Endodermal cell (in vitro differentiated cells): ENCODE data around the gene PI4KB. TPM values are rescaled to one million over a fixed set of nuclear protein-coding genes. Genes with fewer than 3 reads are reported as not detected.

Experiments used
- DNase-seq: peaks from one replicate; pipeline ENCODE4 v3.0.0-alpha.2; 2017
- H3K27ac ChIP-seq: 2 replicates; pipeline ENCODE4 v1.5.1; 2013; ENCODE audit warnings: mild to moderate bottlenecking, low read depth, low read length, moderate library complexity
- H3K27me3 ChIP-seq: 2 replicates; pipeline ENCODE4 v1.6.1; 2013; ENCODE audit warnings: mild to moderate bottlenecking, low read length, moderate library complexity; ENCODE audit not compliant: insufficient read depth, control insufficient read depth, poor library complexity, severe bottlenecking
- H3K36me3 ChIP-seq: 2 replicates; pipeline ENCODE4 v1.7.0; 2013; ENCODE audit warnings: mild to moderate bottlenecking, low read length, moderate library complexity; ENCODE audit not compliant: control insufficient read depth, insufficient read depth
- H3K4me1 ChIP-seq: one replicate; pipeline ENCODE4 v1.7.0; 2013; ENCODE audit warnings: low read length; ENCODE audit not compliant: control insufficient read depth, insufficient read depth
- H3K4me3 ChIP-seq: 2 replicates; pipeline ENCODE4 v1.5.1; 2013; ENCODE audit warnings: mild to moderate bottlenecking, low read length, moderate library complexity
- H3K9ac ChIP-seq: 2 replicates; pipeline ENCODE4 v1.6.1; 2013; ENCODE audit warnings: mild to moderate bottlenecking, low read length, moderate library complexity; ENCODE audit not compliant: poor library complexity, severe bottlenecking; ENCODE audit errors: extremely low read depth
- H3K9me3 ChIP-seq: 2 replicates; pipeline ENCODE4 v1.6.1; 2013; ENCODE audit warnings: mild to moderate bottlenecking, low read length, moderate library complexity; ENCODE audit not compliant: control insufficient read depth
- H3K27ac Mint-ChIP-seq: 2 replicates; pipeline ENCODE4 v1.8.0; 2020; ENCODE audit warnings: mixed read lengths
- H3K27me3 Mint-ChIP-seq: 2 replicates; pipeline ENCODE4 v1.8.0; 2021; ENCODE audit warnings: mild to moderate bottlenecking, mixed read lengths; ENCODE audit not compliant: insufficient read depth
- H3K36me3 Mint-ChIP-seq: 2 replicates; pipeline ENCODE4 v1.8.0; 2020; ENCODE audit warnings: low read depth, mixed read lengths
- H3K4me1 Mint-ChIP-seq: 2 replicates; pipeline ENCODE4 v1.8.0; 2020; ENCODE audit warnings: mixed read lengths
- H3K4me3 Mint-ChIP-seq: 2 replicates; pipeline ENCODE4 v1.8.0; 2020; ENCODE audit warnings: mild to moderate bottlenecking, moderate library complexity, mixed read lengths
- H3K9me3 Mint-ChIP-seq: 2 replicates; pipeline ENCODE4 v1.8.0; 2020; ENCODE audit warnings: mild to moderate bottlenecking, mixed read lengths
- WGBS, 2 experiments: methylation state at CpG; one replicate each; pipeline versions ENCODE4 v1.1.5 to v1.1.7; 2013; ENCODE audit warnings: missing lambda C conversion rate in 2 of 2, mixed read lengths in 1 of 2; ENCODE audit not compliant: insufficient coverage in 1 of 2, insufficient read length in 1 of 2; 5-methylcytosine and 5-hydroxymethylcytosine counted together
- total RNA-seq, 2 donors: library from RNA; stranded (reverse); fragmentation: NEBNext Ultra II Directional in 1 of 2; extraction: Animal tissue kit (Norgen Biotek cat#: 25700) in 1 of 2; gene quantifications; 2 replicates in 1 of 2; 3 replicates in 1 of 2; pipeline ENCODE4 v1.2.1, GENCODE V29; 2021
- TF ChIP-seq, protein P1 (sequence below): fragments of 200-600 bp; sonication (generic); conservative IDR thresholded peaks from 2 replicates; pipeline ENCODE4 v1.5.0; 2021; ENCODE audit warnings: antibody characterized with exemption, mild to moderate bottlenecking

Gene PI4KB
- total RNA-seq, 2 donors from 2014 or later: 34.3 to 37.5 TPM

DNA sequence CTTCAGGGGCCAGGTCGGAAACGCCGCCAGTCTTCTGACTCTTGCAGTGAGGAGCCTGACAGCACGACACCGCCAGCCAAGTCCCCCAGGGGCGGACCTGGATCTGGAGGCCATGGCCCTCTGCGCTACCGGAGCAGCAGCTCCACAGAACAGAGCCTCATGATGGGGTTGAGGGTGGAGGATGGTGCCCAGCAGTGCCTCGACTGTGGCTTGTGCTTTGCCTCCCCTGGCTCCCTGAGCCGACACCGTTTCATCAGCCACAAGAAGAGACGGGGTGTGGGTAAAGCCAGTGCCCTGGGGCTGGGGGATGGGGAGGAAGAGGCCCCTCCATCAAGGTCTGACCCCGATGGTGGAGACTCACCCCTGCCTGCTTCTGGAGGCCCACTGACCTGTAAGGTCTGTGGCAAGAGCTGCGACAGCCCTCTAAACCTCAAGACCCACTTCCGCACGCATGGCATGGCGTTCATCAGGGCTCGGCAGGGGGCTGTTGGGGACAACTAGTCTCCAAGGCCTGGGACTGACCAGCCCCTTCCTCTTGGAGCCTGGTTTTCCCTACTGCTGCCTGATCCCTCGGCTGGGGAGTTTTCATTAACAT is 36.4 kb downstream of the PI4KB start:
- no peak for DNase-seq
- Mint-ChIP-seq H3K4me1 (no peaks in the 10 kb centered on the region), H3K4me3 (no peak overlapping the region), H3K27me3 (no peaks in the 10 kb centered on the region), H3K36me3 (peaks cover 59% of the 10 kb centered on the region), H3K27ac (no peak overlapping the region), H3K9me3 (no peaks in the 10 kb centered on the region)
- no peaks in the 10 kb centered on the region for H3K4me1 ChIP-seq
- peaks cover 74% of the 10 kb centered on the region for H3K36me3 ChIP-seq
- no peak overlapping the region for H3K4me3 ChIP-seq
- TF ChIP-seq, protein P1, sequence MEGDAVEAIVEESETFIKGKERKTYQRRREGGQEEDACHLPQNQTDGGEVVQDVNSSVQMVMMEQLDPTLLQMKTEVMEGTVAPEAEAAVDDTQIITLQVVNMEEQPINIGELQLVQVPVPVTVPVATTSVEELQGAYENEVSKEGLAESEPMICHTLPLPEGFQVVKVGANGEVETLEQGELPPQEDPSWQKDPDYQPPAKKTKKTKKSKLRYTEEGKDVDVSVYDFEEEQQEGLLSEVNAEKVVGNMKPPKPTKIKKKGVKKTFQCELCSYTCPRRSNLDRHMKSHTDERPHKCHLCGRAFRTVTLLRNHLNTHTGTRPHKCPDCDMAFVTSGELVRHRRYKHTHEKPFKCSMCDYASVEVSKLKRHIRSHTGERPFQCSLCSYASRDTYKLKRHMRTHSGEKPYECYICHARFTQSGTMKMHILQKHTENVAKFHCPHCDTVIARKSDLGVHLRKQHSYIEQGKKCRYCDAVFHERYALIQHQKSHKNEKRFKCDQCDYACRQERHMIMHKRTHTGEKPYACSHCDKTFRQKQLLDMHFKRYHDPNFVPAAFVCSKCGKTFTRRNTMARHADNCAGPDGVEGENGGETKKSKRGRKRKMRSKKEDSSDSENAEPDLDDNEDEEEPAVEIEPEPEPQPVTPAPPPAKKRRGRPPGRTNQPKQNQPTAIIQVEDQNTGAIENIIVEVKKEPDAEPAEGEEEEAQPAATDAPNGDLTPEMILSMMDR: no peak
- no peak overlapping the region for H3K9ac ChIP-seq
- H3K27me3 ChIP-seq: no peaks in the 10 kb centered on the region
- H3K9me3 ChIP-seq: no peaks in the 10 kb centered on the region
- H3K27ac ChIP-seq: no peak overlapping the region
- 93 to 98% methylated on average over 7 to 19 of the region's 19 CpGs for WGBS, 2 experiments

DNA sequence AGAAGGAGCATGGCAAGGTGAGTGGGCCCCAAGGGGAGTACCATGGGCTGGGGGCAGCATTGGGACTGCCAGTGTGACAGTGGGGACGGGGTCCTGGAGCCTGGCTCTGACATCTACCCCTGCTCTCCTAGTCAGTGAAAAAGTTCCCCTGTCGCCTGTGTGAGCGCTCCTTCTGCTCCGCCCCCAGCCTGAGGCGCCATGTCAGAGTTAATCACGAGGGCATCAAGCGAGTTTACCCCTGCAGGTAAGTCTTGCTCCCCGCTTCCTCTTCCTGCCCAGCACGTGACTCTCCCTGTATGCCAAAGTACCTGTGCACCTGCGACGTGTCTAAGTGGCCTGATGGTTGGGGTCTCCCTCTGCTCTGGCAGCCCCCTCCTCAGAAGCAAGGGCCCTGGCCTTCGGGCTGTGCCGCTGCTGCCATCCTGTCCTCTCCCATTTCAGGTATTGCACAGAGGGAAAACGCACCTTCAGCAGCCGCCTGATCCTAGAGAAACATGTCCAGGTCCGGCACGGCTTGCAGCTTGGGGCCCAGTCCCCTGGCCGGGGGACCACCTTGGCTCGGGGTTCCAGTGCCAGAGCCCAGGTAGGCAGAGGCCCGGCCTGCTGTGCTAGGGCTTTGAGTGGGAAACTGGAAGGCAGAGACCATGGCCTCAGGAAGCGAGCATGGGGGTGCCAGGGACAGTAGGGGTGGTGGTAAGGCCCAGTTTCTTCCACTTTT is 37.1 kb downstream of the PI4KB start:
- Histone ChIP-seq H3K27me3 (no peaks in the 10 kb centered on the region), H3K4me3 (no peak overlapping the region), H3K27ac (no peak overlapping the region), H3K9ac (no peak overlapping the region), H3K9me3 (no peaks in the 10 kb centered on the region), H3K36me3 (peaks cover 70% of the 10 kb centered on the region), H3K4me1 (no peaks in the 10 kb centered on the region)
- 95 to 100% methylated on average over 5 to 21 of the region's 21 CpGs for WGBS, 2 experiments
- Mint-ChIP-seq H3K4me1 (no peaks in the 10 kb centered on the region), H3K4me3 (no peak overlapping the region), H3K27me3 (no peaks in the 10 kb centered on the region), H3K27ac (no peak overlapping the region), H3K36me3 (peaks cover 55% of the 10 kb centered on the region), H3K9me3 (no peaks in the 10 kb centered on the region)
- no peak for DNase-seq
- TF ChIP-seq, protein P1: no peak

DNA sequence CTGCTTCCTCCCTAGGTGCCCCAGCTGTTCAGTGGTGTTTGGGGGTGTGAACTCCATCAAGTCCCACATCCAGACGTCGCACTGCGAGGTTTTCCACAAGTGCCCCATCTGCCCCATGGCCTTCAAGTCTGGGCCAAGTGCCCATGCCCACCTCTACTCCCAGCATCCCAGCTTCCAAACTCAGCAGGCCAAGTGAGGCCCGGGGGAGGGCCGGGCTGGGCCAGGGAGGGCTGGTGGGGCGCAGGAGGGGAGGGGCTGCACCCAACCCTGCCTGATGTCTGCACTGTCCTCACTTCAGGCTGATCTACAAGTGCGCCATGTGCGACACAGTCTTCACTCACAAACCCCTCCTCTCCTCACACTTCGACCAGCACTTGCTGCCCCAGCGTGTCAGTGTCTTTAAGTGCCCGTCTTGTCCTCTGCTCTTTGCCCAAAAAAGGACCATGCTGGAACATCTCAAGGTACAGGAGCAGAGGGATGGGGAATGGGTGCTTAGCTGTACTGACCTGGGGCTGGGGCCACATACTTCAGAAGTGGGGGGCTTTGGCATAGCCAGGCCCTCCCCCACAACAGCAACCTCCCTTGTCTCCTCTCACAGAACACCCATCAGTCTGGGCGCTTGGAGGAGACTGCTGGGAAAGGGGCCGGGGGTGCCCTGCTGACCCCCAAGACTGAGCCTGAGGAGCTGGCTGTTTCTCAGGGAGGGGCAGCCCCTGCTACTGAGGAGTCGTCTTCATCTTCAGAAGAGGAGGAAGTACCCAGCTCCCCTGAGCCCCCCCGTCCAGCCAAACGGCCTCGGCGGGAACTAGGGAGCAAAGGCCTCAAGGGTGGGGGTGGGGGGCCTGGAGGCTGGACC is 37.9 kb downstream of the PI4KB start:
- H3K27me3 Mint-ChIP-seq: no peaks in the 10 kb centered on the region
- Histone ChIP-seq H3K36me3 (peaks cover 70% of the 10 kb centered on the region), H3K9me3 (no peaks in the 10 kb centered on the region), H3K9ac (no peak overlapping the region), H3K4me1 (no peaks in the 10 kb centered on the region), H3K4me3 (no peak overlapping the region), H3K27me3 (no peaks in the 10 kb centered on the region), H3K27ac (no peak overlapping the region)
- H3K4me3 Mint-ChIP-seq: no peak overlapping the region
- WGBS, 2 experiments: 95 to 96% methylated on average over 7 to 18 of the region's 18 CpGs
- H3K4me1 Mint-ChIP-seq: peaks cover 3% of the 10 kb centered on the region
- H3K9me3 Mint-ChIP-seq: no peaks in the 10 kb centered on the region
- H3K27ac Mint-ChIP-seq: no peak overlapping the region
- peaks cover 59% of the 10 kb centered on the region for H3K36me3 Mint-ChIP-seq
- no peak for DNase-seq
- TF ChIP-seq, protein P1: no peak
